ENCODE results near the gene STRN. TPM values are rescaled to one million over a fixed set of nuclear protein-coding genes. Genes with fewer than 3 reads are reported as not detected.

STRN gene
- total and polyA plus RNA-seq, 9 of the 15 experiments (the other 6 are each of a cell fraction or from before 2014, with no cell fraction given) = 1.3 to 31.2 (median 20.0) TPM

GRCh38 chr2:36886664-36887063 lies 79.7 kb downstream of the STRN start (continued):
- TF ChIP-seq AFF4 (CRISPR knock-in tag; IDR thresholded peaks at IDR 0.05) (no peak), ASH1L (IDR thresholded peaks at IDR 0.05; ENCODE audit: borderline replicate concordance, low read depth, partially characterized antibody) (no peak), ZSCAN29 (IDR thresholded peaks at IDR 0.05) (no peak)

GRCh38 chr2:36885605-36886004 lies 80.7 kb downstream of the STRN start:
- ChIA-PET CTCF (ENCODE audit: low intra/inter-chr PET ratio) (no interaction called here), POLR2A (no interaction called here)
- H3K4me3 ChIP-seq = no peak overlapping the region
- in situ Hi-C loops (cut with MboI) = no loop called here
- 76% methylated on average over 3 of the region's 3 CpGs for WGBS (ENCODE audit: insufficient coverage, low coverage, missing lambda C conversion rate)
- no peaks in the 10 kb centered on the region for H3K79me2 ChIP-seq (ENCODE audit: control insufficient read depth, insufficient read depth, low read length)
- H3K27me3 ChIP-seq (ENCODE audit: control insufficient read depth in 2 of 2, insufficient read depth in 2 of 2, low read length in 2 of 2) = no peaks in the 10 kb centered on the region
- no peak overlapping the region for H3K27ac ChIP-seq (ENCODE audit: extremely low read depth, low read depth, low read length)
- BruUV-seq (replicated peaks) = no TSS peak
- no peaks in the 10 kb centered on the region for H4K20me1 ChIP-seq (replicated peaks; ENCODE audit: control insufficient read depth, insufficient read depth, low read length)
- no peak for ATAC-seq
- H3K36me3 ChIP-seq (ENCODE audit: control insufficient read depth, insufficient read depth, low read length) = peaks cover 39% of the 10 kb centered on the region; the same call in 2 of the 3 replicates
- intact Hi-C loops (cut with micrococcal nuclease) = no loop called here
- H2AFZ ChIP-seq (ENCODE audit: low read depth, low read length) = no peak overlapping the region
- no peaks in the 10 kb centered on the region for H3K4me1 ChIP-seq (replicated peaks in 1 of 2; ENCODE audit: control insufficient read depth in 2 of 2, insufficient read depth in 2 of 2, low read length in 2 of 2)
- DNase-seq (ENCODE audit: extremely low read depth in 1 of 4, low spot score in 3 of 4) = no peak
- TF ChIP-seq STAT5A (IDR thresholded peaks at IDR 0.05; ENCODE audit: borderline replicate concordance, low read length) (no peak), CEBPB (tag; IDR thresholded peaks at IDR 0.05) (peak; percentile 31; the same call in 1 of the 2 replicates)
- no peak overlapping the region for H3K9ac ChIP-seq (ENCODE audit: insufficient read depth in 1 of 2, low read depth in 2 of 2, low read length in 2 of 2)
- H3K9me1 ChIP-seq (ENCODE audit: control insufficient read depth, insufficient read depth, low read length) = no peaks in the 10 kb centered on the region
- H3K9me3 ChIP-seq (replicated peaks; ENCODE audit: control insufficient read depth, insufficient read depth, low read depth, low read length) = no peaks in the 10 kb centered on the region
- FAIRE-seq = no peak
- no peak overlapping the region for H3K4me2 ChIP-seq (ENCODE audit: insufficient read depth, low read length)

All from K562 (cell line).